ENCODE results near the gene CFH. TPM values are rescaled to one million over a fixed set of nuclear protein-coding genes. Genes with fewer than 3 reads are reported as not detected.
A peak's percentile ranks its signal among the peaks of the same experiment; 100 is the strongest.
"Not testable (repeated sequence)": the region's sequence is repeated elsewhere in the genome, so short reads cannot be mapped to it uniquely, and the experiment has no call there.

The CFH gene
- total and polyA plus RNA-seq, 9 of the 15 experiments (the other 6 are each of a cell fraction or from before 2014, with no cell fraction given), result 31.6 to 107 (median 48.3) TPM

- H3K4me2 ChIP-seq (ENCODE audit: insufficient read depth, low read length); CTCF ChIA-PET (ENCODE audit: low intra/inter-chr PET ratio): not testable (repeated sequence)
- intact Hi-C loops (cut with micrococcal nuclease), result loop anchor here (5.0 kb wide), 2 partner anchors 114 to 434 kb away; no protein-coding TSS in a partner anchor
Observed at GRCh38 chr1:196743244-196743643, 91.4 kb downstream of the CFH start.

GRCh38 chr1:196765019-196765740 is 113.3 kb downstream of the CFH start:
- POLR2A ChIA-PET; H3K4me1 ChIP-seq (replicated peaks in 1 of 2; ENCODE audit: control insufficient read depth in 2 of 2, insufficient read depth in 2 of 2, low read length in 2 of 2); H3K4me3 ChIP-seq: not testable (repeated sequence)

More at GRCh38 chr1:196743244-196743643, 91.4 kb downstream of the CFH start:
- H3K36me3 ChIP-seq (ENCODE audit: control insufficient read depth, insufficient read depth, low read length), result peaks cover 18% of the 10 kb centered on the region; the same call in 2 of the 3 replicates
- ATAC-seq (peak; percentile 81), DNase-seq (ENCODE audit: extremely low read depth in 1 of 4, low spot score in 3 of 4) (peak in 2 of 4 experiments; percentile 14 to 33)
- H3K27me3 ChIP-seq (ENCODE audit: control insufficient read depth in 2 of 2, insufficient read depth in 2 of 2, low read length in 2 of 2); BruUV-seq (replicated peaks); H3K9me1 ChIP-seq (ENCODE audit: control insufficient read depth, insufficient read depth, low read length); H3K9ac ChIP-seq (ENCODE audit: insufficient read depth in 1 of 2, low read depth in 2 of 2, low read length in 2 of 2); H3K4me3 ChIP-seq; H3K79me2 ChIP-seq (ENCODE audit: control insufficient read depth, insufficient read depth, low read length); H3K4me1 ChIP-seq (replicated peaks in 1 of 2; ENCODE audit: control insufficient read depth in 2 of 2, insufficient read depth in 2 of 2, low read length in 2 of 2); H3K27ac ChIP-seq (ENCODE audit: extremely low read depth, low read depth, low read length); H4K20me1 ChIP-seq (replicated peaks; ENCODE audit: control insufficient read depth, insufficient read depth, low read length); H3K9me3 ChIP-seq (replicated peaks; ENCODE audit: control insufficient read depth, insufficient read depth, low read depth, low read length); POLR2A ChIA-PET; FAIRE-seq; H2AFZ ChIP-seq (ENCODE audit: low read depth, low read length): not testable (repeated sequence)
- in situ Hi-C loops (cut with MboI), result loop anchor here (25.0 kb wide), 1 partner anchor 619 kb away; no protein-coding TSS in a partner anchor
- 32% methylated on average over 6 of the region's 6 CpGs for WGBS (ENCODE audit: insufficient coverage, low coverage, missing lambda C conversion rate)
- TF ChIP-seq CTCF (IDR thresholded peaks at IDR 0.05 in 2 of 3, conservative IDR thresholded peaks at IDR 0.05 in 1 of 3; ENCODE audit: insufficient read depth in 2 of 3, low read depth in 1 of 3, low read length in 3 of 3) (peak in 2 of 3 experiments; percentile 21 to 35; a peak in 2 of 6 replicates), RAD21 (CRISPR knock-in tag; conservative IDR thresholded peaks at IDR 0.05 in 1 of 2, IDR thresholded peaks at IDR 0.05 in 1 of 2) (peak; percentile 26 to 60; a peak in 3 of 4 replicates)

More at GRCh38 chr1:196765019-196765740, 113.3 kb downstream of the CFH start:
- H3K9me3 ChIP-seq (replicated peaks; ENCODE audit: control insufficient read depth, insufficient read depth, low read depth, low read length); H3K79me2 ChIP-seq (ENCODE audit: control insufficient read depth, insufficient read depth, low read length); CTCF ChIA-PET (ENCODE audit: low intra/inter-chr PET ratio); DNase-seq (ENCODE audit: extremely low read depth in 1 of 4, low spot score in 3 of 4); ATAC-seq; H4K20me1 ChIP-seq (replicated peaks; ENCODE audit: control insufficient read depth, insufficient read depth, low read length); H3K9me1 ChIP-seq (ENCODE audit: control insufficient read depth, insufficient read depth, low read length); H3K27ac ChIP-seq (ENCODE audit: extremely low read depth, low read depth, low read length); intact Hi-C loops (cut with micrococcal nuclease); H3K9ac ChIP-seq (ENCODE audit: insufficient read depth in 1 of 2, low read depth in 2 of 2, low read length in 2 of 2); H3K4me2 ChIP-seq (ENCODE audit: insufficient read depth, low read length); FAIRE-seq; H3K27me3 ChIP-seq (ENCODE audit: control insufficient read depth in 2 of 2, insufficient read depth in 2 of 2, low read length in 2 of 2); H3K36me3 ChIP-seq (ENCODE audit: control insufficient read depth, insufficient read depth, low read length); BruUV-seq (replicated peaks); in situ Hi-C loops (cut with MboI); H2AFZ ChIP-seq (ENCODE audit: low read depth, low read length): not testable (repeated sequence)
- WGBS (ENCODE audit: insufficient coverage, low coverage, missing lambda C conversion rate), result 0% methylated on average over 3 of the region's 4 CpGs

Measured in K562 (cell line).